ENCODE data around the gene AGTRAP. TPM values are rescaled to one million over a fixed set of nuclear protein-coding genes. Genes with fewer than 3 reads are reported as not detected.

The AGTRAP gene
- total RNA-seq, 6 experiments from 2014 or later = 31.4 to 41.4 (median 33.6) TPM

DNA sequence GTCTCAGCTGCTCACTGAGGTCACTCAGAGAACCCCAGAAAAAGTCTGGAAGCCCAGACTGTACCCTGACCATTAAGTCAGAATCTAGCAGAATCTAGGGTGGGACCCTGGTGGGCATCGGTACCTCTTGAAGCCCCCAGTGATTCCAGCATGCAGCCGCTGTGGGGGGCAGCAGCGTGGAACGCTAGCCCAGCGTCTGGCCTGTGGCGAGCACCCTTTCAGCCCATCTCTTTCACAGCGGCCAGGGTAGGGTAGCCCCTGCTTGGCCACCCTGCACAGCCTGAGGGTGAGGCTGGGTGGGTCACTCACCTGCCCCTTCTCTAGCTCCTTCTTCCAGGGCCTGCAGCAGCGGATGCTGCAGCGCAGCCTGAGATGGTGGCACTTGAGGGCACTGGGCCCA, 42.4 kb downstream of the AGTRAP start:
- H3K4me1 Mint-ChIP-seq (ENCODE audit: low read depth) = no peaks in the 10 kb centered on the region
- TF ChIP-seq, protein P1, sequence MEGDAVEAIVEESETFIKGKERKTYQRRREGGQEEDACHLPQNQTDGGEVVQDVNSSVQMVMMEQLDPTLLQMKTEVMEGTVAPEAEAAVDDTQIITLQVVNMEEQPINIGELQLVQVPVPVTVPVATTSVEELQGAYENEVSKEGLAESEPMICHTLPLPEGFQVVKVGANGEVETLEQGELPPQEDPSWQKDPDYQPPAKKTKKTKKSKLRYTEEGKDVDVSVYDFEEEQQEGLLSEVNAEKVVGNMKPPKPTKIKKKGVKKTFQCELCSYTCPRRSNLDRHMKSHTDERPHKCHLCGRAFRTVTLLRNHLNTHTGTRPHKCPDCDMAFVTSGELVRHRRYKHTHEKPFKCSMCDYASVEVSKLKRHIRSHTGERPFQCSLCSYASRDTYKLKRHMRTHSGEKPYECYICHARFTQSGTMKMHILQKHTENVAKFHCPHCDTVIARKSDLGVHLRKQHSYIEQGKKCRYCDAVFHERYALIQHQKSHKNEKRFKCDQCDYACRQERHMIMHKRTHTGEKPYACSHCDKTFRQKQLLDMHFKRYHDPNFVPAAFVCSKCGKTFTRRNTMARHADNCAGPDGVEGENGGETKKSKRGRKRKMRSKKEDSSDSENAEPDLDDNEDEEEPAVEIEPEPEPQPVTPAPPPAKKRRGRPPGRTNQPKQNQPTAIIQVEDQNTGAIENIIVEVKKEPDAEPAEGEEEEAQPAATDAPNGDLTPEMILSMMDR (IDR thresholded peaks at IDR 0.05) = no peak

DNA sequence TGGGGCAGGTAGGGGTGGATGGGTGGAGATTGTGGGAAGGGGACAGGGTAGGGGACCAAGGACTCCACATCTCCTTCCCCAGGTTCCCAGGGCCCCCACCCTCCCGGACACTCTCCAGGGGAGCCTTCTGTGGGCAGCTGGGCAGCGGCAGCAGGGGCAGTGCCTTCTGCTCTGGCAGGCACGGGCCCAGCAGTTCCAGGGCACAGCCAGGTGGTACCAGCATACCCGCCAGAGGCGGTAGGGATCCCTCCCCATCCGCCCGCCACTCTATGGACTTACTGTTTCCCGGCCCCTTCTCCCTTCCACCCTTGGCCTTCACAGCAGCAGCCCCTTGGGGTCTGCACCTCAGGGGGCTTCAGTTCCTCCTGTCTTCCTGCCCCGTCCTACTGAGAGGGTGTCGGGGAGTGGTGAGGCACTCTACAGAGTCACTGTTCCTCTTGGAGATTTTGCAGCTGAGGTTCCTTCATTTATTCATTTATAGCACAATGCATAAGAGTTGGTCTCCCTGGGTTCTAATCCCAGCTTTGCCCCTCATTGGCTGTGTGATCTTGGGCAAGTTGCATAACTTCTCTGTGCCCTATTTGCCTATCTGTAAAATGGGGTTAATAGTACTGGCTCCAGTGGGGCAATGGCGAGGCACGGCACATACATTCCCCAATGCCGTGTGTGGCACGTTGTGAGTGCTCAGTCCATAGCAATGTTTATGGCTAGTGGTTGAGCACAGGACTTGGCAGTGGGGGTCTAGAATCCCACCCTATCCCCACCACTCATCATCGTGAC, 43.1 kb downstream of the AGTRAP start:
- no peaks in the 10 kb centered on the region for H3K4me1 Mint-ChIP-seq (ENCODE audit: low read depth)
- H3K9me3 Mint-ChIP-seq = no peaks in the 10 kb centered on the region
- TF ChIP-seq, protein P1 (IDR thresholded peaks at IDR 0.05) = no peak
- no peak overlapping the region for H3K4me3 Mint-ChIP-seq
- peaks cover 18% of the 10 kb centered on the region for H3K27me3 Mint-ChIP-seq (ENCODE audit: insufficient read depth)
- no peaks in the 10 kb centered on the region for H3K36me3 Mint-ChIP-seq (ENCODE audit: low read depth)
- no peak for DNase-seq
- no peak overlapping the region for H3K27ac Mint-ChIP-seq

More for the DNA sequence above, 42.4 kb downstream of the AGTRAP start:
- no peaks in the 10 kb centered on the region for H3K36me3 Mint-ChIP-seq (ENCODE audit: low read depth)
- no peak overlapping the region for H3K27ac Mint-ChIP-seq
- no peak overlapping the region for H3K4me3 Mint-ChIP-seq
- peaks cover 18% of the 10 kb centered on the region for H3K27me3 Mint-ChIP-seq (ENCODE audit: insufficient read depth)
- DNase-seq = no peak
- H3K9me3 Mint-ChIP-seq = no peaks in the 10 kb centered on the region

DNA sequence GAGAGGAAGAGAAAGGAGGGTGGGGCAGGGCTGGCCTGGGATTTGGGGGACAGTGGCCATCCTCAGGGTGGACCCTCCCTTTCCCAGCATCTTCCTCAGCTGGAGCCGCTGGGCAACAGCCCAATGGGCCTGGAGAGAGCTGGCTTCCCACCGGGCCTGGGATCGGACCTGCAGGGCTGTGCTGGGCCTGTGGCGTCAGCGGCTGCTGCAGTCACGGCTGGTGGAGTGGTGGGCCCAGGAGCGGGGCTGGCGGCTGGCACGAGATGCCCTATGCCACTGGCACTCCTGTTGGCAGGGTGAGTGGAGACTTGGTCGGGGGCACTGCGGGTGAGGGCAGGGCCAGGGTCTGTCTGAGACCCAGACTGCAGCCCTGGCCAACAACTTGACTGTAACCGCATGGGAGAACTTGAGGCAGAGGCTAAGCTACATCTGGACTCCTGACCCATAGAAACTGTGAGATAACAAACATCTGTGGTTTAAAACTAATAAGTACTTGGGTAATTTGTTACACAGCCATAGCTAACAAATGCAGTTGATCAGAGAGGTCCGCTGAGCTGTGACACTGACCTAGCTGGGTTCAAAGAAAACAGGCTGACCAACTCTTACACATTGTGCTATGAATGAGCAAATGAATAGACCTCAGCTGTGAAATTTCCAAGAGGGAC, 43.9 kb downstream of the AGTRAP start:
- TF ChIP-seq, protein P1 (IDR thresholded peaks at IDR 0.05) = no peak
- Mint-ChIP-seq H3K27me3 (ENCODE audit: insufficient read depth) (peaks cover 18% of the 10 kb centered on the region), H3K4me1 (ENCODE audit: low read depth) (no peaks in the 10 kb centered on the region), H3K9me3 (no peaks in the 10 kb centered on the region), H3K4me3 (no peak overlapping the region), H3K36me3 (ENCODE audit: low read depth) (no peaks in the 10 kb centered on the region), H3K27ac (no peak overlapping the region)
- DNase-seq = no peak

DNA sequence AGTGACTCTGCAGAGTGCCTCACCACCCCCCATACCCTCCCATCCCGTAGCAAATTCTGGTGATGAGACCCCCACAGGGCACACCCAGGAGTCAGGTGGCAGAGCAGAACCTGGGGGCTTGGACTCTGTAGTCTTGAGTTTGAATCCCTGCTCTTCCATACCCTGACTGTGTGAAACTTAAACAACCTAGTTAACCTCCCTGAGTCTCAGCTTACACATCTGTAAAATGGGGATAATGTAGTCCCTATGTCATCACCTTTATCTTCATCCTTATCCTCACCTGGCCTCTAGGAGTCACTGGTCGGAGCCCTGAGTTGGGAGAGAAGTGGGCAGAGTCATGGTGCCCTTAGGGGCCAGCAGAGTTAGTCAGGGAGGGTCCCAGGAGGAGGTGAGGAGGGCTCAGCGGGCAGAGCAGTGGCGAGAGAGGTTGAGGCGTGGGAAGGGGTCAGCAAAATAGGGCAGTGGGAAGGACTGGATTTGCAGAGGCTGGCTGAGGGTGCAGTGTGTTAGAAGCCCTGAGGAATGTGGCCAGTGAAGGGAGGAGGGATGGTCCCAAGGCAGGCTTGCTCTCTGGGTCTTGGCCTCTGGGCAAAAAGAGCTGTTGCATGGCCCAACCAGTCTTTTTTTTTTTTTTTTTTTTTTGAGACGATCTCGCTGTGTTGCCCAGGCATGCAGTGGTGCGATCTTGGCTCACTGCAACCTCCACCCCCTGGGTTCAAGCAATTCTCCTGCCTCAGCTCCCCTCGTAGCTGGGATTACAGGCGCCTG, 44.6 kb downstream of the AGTRAP start:
- no peak for DNase-seq
- no peak overlapping the region for H3K4me3 Mint-ChIP-seq
- TF ChIP-seq, protein P1 (IDR thresholded peaks at IDR 0.05) = 0 out of 2 replicates have a peak, but pooled peaks have one; percentile 9
- no peak overlapping the region for H3K27ac Mint-ChIP-seq
- H3K27me3 Mint-ChIP-seq (ENCODE audit: insufficient read depth) = peaks cover 18% of the 10 kb centered on the region
- no peaks in the 10 kb centered on the region; the same call in 1 of the 2 replicates for H3K4me1 Mint-ChIP-seq (ENCODE audit: low read depth)
- no peaks in the 10 kb centered on the region for H3K36me3 Mint-ChIP-seq (ENCODE audit: low read depth)
- H3K9me3 Mint-ChIP-seq = no peaks in the 10 kb centered on the region

DNA sequence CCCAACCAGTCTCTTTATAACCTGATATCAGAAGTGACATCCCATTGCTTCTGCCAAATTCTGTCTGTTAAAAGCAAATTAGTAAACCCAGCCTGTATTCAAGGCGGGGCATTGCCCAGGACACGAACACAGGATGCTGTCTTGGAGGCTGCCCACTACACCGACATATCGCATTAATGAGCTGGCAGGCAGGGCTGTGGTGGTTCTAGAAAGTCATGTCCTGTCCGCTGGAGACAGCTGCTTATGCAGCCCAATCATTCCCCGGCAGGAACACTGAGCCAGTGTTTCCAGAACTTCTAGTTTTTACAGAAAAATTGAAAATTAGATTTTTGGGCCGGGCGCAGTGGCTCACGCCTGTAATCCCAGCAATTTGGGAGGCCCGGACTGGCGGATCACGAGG, 45.4 kb downstream of the AGTRAP start:
- no peak overlapping the region for H3K27ac Mint-ChIP-seq
- H3K27me3 Mint-ChIP-seq (ENCODE audit: insufficient read depth) = peaks cover 13% of the 10 kb centered on the region
- no peaks in the 10 kb centered on the region; the same call in 1 of the 2 replicates for H3K4me1 Mint-ChIP-seq (ENCODE audit: low read depth)
- TF ChIP-seq, protein P1 (IDR thresholded peaks at IDR 0.05) = no peak
- DNase-seq = no peak
- no peak overlapping the region for H3K4me3 Mint-ChIP-seq
- no peaks in the 10 kb centered on the region for H3K36me3 Mint-ChIP-seq (ENCODE audit: low read depth)
- no peaks in the 10 kb centered on the region for H3K9me3 Mint-ChIP-seq
